Measurements from ENCODE around the gene ISCA1.

GRCh38 chr9:86230858-86231257, 51.5 kb downstream of the ISCA1 start:
- TF ChIP-seq ELK1 (IDR thresholded peaks at IDR 0.05; ENCODE audit: low read depth, low read length) (no peak), CHD4 (IDR thresholded peaks at IDR 0.05; ENCODE audit: borderline replicate concordance) (no peak), CTCF (IDR thresholded peaks at IDR 0.05) (no peak), JUNB (IDR thresholded peaks at IDR 0.05) (no peak), RFX5 (IDR thresholded peaks at IDR 0.05) (no peak), MAFK (IDR thresholded peaks at IDR 0.05; ENCODE audit: partially characterized antibody) (no peak), POLR2A (IDR thresholded peaks at IDR 0.05; ENCODE audit: low read length) (no peak), BHLHE40 (IDR thresholded peaks at IDR 0.05; ENCODE audit: low read depth, low read length) (no peak), HMGXB4 (CRISPR knock-in tag; IDR thresholded peaks at IDR 0.05; ENCODE audit: borderline replicate concordance) (no peak), ZFP36 (IDR thresholded peaks at IDR 0.05; ENCODE audit: borderline replicate concordance, partially characterized antibody) (no peak), USF2 (IDR thresholded peaks at IDR 0.05) (no peak), EP300 (IDR thresholded peaks at IDR 0.05) (no peak), HDAC2 (IDR thresholded peaks at IDR 0.05) (no peak), REST (IDR thresholded peaks at IDR 0.05) (no peak)
